NCI-H526 treated with DMSO at 0.1 percent for 48 hours (cell line): Measurements from ENCODE around the gene SMYD3.
"Not testable (repeated sequence)": the region's sequence is repeated elsewhere in the genome, so short reads cannot be mapped to it uniquely, and the experiment has no call there.

Experiments
- DNase-seq: peaks from one replicate; lab custom pipeline; 2025; lab: John Stamatoyannopoulos, UW

Gene SMYD3

GRCh38 chr1:245802941-245803665, 704.0 kb downstream of the SMYD3 start:
- peak; percentile 16 for DNase-seq

GRCh38 chr1:245800901-245801605, 706.0 kb downstream of the SMYD3 start:
- DNase-seq, result no peak

DNA sequence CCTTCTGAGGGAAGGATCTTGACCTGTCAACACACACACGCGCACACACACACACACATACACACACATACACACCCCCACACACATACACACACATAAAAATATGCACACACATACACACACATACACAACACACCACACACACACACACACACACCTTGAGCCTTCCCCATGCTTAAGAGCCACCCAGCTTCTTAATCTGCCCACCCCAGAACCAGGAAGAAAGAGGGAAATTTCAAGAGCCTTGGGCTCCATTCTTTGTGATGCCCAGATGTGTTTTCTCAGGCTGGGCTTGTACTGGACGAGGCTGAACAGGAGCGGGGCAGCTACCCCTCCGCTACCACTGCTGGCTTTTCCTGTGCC, 708.7 kb downstream of the SMYD3 start:
- DNase-seq, result no peak

GRCh38 chr1:245797592-245798348, 709.3 kb downstream of the SMYD3 start:
- DNase-seq, result no peak

DNA sequence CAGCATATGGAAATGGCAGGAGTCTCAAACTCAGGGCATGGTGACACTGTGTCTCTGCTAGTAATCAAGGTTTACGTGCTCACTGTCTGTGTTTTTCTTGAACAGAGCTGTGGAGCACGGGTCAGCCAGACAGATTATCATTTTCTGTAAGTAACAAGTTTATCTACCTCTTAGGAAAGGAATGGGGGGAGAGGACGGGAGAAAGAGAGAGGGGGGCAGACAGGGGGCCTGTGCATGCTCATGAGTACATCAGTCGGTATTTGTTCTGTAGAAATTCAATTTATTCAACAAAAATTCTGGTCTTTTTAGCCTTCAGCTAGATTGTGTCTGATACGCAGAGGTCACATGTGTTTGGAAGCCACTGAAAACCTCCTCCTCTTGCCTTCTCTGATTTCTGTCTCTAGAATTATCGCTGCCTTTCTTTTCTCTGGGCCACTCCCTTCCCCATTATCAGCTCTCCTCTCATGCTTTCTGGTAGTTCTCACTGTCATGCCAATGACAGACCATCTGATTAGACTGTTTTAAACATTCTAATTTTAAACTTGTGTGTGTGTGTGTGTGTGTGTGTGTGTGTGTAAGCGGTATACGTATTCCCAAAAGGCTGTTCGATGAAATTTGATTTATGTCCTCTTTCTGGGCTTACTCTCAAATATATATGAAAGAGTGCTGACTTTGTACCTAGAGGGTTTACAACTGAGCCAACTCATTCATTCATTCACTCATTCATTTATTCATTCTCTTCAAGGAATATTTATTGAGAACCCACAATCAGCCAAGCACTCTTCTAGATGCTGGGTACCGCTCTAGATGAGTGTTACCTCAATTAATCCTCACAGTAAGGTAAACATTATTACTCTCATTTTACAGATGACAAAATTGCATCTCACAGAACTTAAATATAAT, 715.4 kb downstream of the SMYD3 start:
- DNase-seq, result no peak

DNA sequence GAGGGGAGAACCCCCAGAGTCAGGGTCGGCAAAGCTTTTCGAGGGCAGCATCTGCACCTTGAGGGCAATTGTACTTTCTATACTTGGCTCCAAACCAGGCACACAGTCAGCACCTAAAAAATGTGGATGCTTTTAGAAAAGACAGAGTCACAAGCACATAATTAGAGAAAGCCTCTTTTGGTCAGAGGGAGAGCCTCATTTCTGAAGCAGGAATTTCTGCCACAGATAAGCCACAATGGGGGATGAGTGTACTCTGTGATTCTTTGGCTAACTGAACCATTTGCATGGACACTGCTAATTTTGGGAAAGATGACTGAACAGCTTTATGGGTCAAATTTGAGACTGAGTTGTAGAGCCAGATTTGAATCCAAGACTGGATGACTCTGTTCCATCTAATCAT, 716.6 kb downstream of the SMYD3 start:
- DNase-seq, result no peak

- no peak for DNase-seq
Observed at GRCh38 chr1:245788886-245789285, 718.2 kb downstream of the SMYD3 start.

DNA sequence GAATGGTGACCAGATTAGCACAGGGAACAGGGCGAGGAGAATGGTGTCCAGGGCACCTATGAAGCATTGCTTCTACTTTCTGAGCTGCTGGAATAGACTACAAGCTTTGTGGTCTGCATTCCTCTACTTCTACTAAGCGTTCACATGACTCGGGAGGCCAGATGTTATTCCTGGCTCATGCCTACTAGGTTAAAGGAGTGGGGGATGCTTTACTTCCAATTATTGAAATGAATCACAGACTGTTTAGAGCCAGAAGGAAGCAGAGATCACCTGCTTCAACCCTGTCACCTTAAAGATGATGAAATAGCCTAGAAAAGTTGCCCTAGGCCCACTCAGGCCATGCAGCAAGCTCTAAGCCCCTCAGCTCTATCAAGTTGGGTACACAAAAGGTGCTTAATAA, 718.8 kb downstream of the SMYD3 start:
- DNase-seq, result no peak

DNA sequence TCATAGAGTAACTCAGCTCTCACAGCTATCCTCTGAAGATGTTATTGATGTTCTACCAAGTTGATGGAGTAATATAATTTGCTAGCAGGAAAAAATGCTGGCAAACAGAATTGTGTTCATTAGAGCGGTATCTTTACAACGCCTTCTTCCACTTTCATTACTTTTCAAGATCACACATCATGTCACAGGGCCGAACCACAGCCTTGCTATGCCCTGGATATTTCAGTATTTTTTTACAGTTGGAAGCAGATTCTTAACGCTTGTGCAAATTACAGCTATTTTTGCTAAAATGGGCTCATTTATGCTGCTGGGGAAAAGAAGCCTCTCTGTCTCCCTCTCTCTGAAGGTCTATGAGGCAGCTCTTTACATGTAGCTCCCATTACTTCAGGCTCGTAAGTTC, 720.1 kb downstream of the SMYD3 start:
- no peak for DNase-seq

DNA sequence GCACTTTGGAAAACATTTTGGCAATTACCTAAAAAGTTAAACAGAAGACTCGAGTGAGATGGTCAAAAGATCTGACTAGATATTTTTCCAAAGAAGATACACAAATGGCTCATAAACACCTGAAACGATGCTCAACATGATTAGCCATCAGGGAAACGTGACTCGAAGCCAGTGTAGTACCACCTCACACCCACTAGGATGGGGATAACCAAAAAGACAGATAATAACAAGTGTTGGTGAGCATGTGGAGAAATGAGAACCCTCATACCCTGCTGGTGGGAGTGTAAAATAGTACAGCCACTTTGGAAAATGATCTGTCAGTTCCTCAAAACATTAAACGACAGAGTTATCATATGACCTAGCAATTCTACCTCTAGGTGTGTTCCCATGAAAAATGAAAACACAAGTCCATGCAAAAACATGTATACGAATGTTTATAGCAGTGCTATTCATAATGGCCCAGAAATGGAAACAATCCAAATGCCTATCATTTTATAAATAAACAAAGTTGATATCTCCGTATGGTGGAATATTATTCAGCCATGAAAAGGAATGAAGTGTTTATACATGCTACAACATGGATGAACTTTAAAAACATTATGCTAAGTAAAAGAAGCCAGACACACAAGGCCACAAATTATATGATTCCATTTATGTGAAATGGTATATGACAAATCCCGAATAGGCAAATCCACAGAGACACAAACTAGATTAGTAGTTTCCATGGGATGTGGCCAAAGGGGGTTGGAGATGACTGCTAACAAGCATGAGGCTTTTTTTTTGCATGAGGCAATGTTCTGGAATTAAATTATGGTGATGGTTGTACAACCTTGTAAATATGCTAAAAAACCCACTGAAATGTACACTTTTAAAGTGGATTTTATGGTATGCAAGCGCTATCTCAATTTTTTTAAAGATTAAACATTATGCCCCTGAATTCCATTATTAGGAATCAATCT, 727.0 kb downstream of the SMYD3 start:
- DNase-seq, result no peak

DNA sequence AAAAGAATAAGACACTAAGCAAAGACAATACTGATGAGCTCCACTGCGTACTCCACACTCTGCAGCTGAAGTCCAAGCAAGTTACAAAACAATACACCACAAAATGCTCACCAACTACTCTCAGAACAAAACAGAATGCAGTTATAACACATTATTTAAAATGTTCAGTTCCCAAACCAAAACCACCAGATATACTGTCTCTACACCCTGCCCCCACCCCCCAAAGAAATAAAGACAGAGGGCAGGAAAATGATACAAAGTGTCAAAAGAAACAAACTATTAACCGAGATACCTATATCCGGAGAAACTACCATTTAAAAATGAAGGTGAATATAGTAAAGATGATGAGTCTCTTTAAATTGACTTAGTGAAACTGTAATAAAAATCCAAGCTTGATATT, 729.3 kb downstream of the SMYD3 start:
- DNase-seq, result no peak

DNA sequence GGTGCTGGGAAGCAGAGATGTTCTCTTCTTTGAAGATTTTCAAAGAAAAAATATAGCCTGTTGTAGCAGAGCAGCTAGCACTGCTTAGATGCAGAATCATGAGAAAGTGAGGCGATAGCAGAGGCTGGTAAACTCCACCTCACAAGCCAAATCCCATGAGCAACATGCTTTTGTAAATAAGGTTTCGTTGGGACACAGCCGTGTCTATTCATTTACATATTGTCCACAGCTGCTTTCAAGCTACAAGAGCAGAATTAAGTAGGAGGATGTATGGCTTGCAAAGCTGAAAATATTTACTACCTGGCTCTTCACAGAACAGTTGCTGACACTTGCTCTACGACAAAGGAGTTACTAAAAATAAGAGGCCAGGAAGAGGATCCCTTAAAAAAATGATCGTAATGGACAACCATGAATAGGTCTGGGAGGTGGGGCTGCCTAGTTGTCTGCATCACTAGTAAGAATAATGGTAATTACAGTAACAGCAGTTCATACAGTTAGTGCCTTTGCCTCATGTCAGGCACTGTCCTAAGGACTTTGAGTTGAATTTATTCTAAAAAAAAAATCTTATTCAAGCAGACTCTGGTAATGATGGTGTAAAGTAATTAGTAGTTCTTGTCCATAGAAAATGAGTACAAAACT, 730.3 kb downstream of the SMYD3 start:
- peak; percentile 86 for DNase-seq

DNA sequence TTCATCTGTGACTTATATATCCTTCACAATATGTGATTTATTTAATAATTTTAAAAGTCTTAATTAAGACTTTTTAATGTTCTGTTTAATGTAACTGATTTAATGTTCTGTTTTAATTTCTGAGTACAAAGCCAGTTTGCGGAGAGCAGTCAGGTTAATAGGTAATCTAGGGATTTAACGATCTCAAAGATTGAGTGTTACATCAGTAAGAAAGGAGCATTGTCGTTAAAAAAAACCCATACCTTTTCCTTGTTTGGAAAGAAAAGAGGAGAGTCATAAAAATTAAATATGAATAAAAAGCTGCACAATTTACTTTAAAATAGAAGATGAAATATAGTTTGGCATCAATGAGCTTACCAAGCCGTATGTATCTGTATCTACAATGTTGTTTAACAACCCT, 730.9 kb downstream of the SMYD3 start:
- DNase-seq, result no peak

- not testable (repeated sequence) for DNase-seq
Observed at GRCh38 chr1:245774931-245775330, 732.1 kb downstream of the SMYD3 start.

DNA sequence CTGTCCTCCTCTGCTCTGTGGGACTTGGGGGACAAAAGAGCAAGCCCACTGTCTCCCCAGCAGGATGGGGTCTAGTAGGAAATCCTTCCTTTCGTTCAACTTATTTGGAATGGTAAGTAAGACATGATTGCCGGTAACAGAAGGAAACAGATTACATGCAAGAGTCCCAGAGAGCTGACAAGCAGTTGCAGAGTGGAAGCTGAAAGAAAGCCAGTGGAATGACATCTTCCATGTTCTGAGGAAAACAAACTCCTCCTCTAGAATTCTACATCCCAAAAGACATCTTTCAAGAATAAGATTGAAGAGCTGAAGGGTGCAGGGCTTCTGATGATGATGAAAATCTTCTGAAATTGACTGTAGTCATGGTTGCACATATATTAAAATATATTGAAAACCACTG, 732.9 kb downstream of the SMYD3 start:
- DNase-seq, result no peak

DNA sequence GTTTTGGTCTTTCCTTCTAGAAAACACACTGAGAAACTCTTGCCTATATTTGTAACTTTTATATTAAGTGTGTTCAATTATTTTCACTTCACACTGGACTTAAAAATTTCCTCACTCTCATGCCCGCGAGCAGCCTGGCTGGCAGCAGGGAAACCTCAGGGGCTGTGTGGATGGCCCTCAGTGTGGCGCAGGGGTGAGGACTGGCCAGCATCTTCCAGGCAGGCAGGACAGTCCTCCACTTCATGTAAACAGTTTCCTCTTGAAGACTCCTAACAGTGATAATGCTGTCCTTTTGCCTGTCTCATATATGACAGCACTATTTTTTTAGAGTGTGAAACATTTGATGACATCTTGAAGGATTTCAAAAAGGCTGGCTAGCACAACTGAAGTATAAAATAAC, 733.7 kb downstream of the SMYD3 start:
- no peak for DNase-seq

- no peak for DNase-seq
Observed at GRCh38 chr1:245772739-245773138, 734.3 kb downstream of the SMYD3 start.

DNA sequence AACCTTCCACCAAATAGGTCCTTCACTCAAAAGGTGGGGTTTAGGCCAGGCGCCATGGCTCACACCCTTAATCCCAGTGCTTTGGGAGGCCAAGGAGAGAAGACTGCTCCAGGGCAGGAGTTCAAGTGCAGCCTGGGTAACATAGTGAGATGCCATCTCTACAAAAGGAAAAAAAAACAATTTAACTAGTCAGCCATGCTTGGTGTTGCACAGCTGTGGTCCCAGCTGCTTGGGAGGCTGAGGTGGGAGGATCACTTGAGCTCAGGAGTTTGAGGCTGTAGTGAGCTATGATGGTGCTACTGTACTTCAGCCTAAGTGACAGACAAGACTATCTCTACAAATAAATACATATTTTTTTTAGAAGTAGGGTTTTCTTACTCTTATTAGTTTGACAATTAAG, 734.8 kb downstream of the SMYD3 start:
- no peak for DNase-seq

- no peak for DNase-seq
Observed at GRCh38 chr1:245771511-245772281, 735.4 kb downstream of the SMYD3 start.

DNA sequence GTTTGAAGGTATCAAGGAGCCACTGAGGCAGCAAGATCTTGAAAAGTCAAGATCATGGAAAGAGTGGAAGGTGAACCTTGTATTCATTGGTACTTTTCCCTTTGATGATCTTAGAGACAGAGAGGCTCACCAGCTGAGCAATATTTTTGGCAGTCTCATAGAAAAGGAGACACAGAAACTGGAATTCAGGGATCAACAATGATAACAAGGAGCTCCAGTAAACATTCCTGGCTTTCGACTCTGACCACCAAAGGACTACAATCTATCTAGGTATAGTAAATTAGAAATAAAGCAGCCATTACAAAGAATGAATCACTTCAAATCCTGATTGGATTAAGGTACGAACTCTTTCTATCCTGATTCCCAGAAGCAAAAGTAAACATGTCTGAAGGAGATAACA, 736.9 kb downstream of the SMYD3 start:
- no peak for DNase-seq
